ENCODE data around the gene ANGPTL2.

The ANGPTL2 gene

GRCh38 chr9:127166111-127166510, 43.7 kb upstream of the ANGPTL2 start:
- Histone ChIP-seq H4K12ac (ENCODE audit: low read depth, low read length) (no peak overlapping the region), H3K27me3 (ENCODE audit: insufficient read depth, low read length) (no peaks in the 10 kb centered on the region), H3K79me1 (ENCODE audit: low read length) (no peaks in the 10 kb centered on the region), H3K27ac (ENCODE audit: low read depth, low read length) (no peak overlapping the region), H2AK5ac (ENCODE audit: low read length) (no peak overlapping the region), H3K4me1 (ENCODE audit: control insufficient read depth in 1 of 2, insufficient read depth in 2 of 2, low read length in 2 of 2) (peaks cover 0 to 7% of the 10 kb centered on the region in 2 experiments), H3K4me2 (ENCODE audit: low read length) (no peak overlapping the region), H3K9ac (ENCODE audit: low read length) (no peak overlapping the region), H3K23ac (ENCODE audit: low read length) (no peak overlapping the region), H3K36me3 (ENCODE audit: control insufficient read depth in 1 of 2, insufficient read depth in 2 of 2, low read length in 2 of 2) (no peaks in the 10 kb centered on the region), H3K9me3 (ENCODE audit: insufficient read depth, low read depth, low read length) (peaks cover 2% of the 10 kb centered on the region), H3K4ac (ENCODE audit: low read depth, low read length) (no peak overlapping the region), H3K18ac (ENCODE audit: low read length) (no peak overlapping the region), H3K79me2 (ENCODE audit: control insufficient read depth, insufficient read depth, low read length, poor library complexity) (no peaks in the 10 kb centered on the region), H2AFZ (ENCODE audit: insufficient read depth, low read length, poor library complexity) (no peak overlapping the region), H3K14ac (ENCODE audit: low read length) (no peak overlapping the region), H4K8ac (ENCODE audit: low read depth, low read length) (no peak overlapping the region), H4K91ac (ENCODE audit: low read depth, low read length) (no peak overlapping the region), H2BK5ac (ENCODE audit: low read depth, low read length, poor library complexity) (no peak overlapping the region), H3K4me3 (ENCODE audit: low read depth, low read length) (no peak overlapping the region), H2BK120ac (ENCODE audit: insufficient read depth, low read length, poor library complexity) (no peak overlapping the region), H2BK12ac (ENCODE audit: low read length) (no peak overlapping the region)
- WGBS (ENCODE audit: extremely low coverage, insufficient coverage, insufficient read length), result no CpG with 5 or more reads among the region's 5 CpGs
- no peak for DNase-seq

DNA sequence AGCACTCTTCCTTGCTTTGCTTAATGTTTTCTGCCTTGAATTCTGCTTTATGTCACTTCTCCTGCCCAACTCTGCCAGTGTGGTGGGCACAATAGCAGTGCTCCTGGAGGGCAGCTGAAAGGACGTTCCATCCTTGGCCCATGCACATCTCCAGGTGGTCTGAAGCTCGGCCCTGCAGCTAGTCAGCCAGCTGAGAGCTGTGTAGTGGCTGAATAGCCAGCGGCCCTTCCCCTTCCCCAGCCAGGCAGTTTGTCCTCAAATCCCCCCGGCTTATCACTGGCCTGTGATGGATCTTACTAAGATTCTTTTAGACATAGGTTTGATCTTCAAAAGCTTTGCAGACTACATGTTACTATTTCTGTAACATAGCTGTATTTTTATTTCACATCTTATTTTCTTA, 42.7 kb upstream of the ANGPTL2 start:
- Histone ChIP-seq H2BK120ac (ENCODE audit: insufficient read depth, low read length, poor library complexity) (no peak overlapping the region), H3K14ac (ENCODE audit: low read length) (no peak overlapping the region), H3K4me2 (ENCODE audit: low read length) (no peak overlapping the region), H3K23ac (ENCODE audit: low read length) (no peak overlapping the region), H2AFZ (ENCODE audit: insufficient read depth, low read length, poor library complexity) (no peak overlapping the region), H2AK5ac (ENCODE audit: low read length) (no peak overlapping the region), H3K79me2 (ENCODE audit: control insufficient read depth, insufficient read depth, low read length, poor library complexity) (no peaks in the 10 kb centered on the region), H3K27ac (ENCODE audit: low read depth, low read length) (no peak overlapping the region), H4K12ac (ENCODE audit: low read depth, low read length) (no peak overlapping the region), H3K18ac (ENCODE audit: low read length) (no peak overlapping the region), H3K27me3 (ENCODE audit: insufficient read depth, low read length) (no peaks in the 10 kb centered on the region), H2BK5ac (ENCODE audit: low read depth, low read length, poor library complexity) (no peak overlapping the region), H3K4ac (ENCODE audit: low read depth, low read length) (no peak overlapping the region), H3K4me3 (ENCODE audit: low read depth, low read length) (no peak overlapping the region), H3K79me1 (ENCODE audit: low read length) (no peaks in the 10 kb centered on the region), H4K91ac (ENCODE audit: low read depth, low read length) (no peak overlapping the region), H4K8ac (ENCODE audit: low read depth, low read length) (no peak overlapping the region), H3K36me3 (ENCODE audit: control insufficient read depth in 1 of 2, insufficient read depth in 2 of 2, low read length in 2 of 2) (no peaks in the 10 kb centered on the region), H2BK12ac (ENCODE audit: low read length) (no peak overlapping the region), H3K9me3 (ENCODE audit: insufficient read depth, low read depth, low read length) (peaks cover 2% of the 10 kb centered on the region), H3K9ac (ENCODE audit: low read length) (no peak overlapping the region), H3K4me1 (ENCODE audit: control insufficient read depth in 1 of 2, insufficient read depth in 2 of 2, low read length in 2 of 2) (peaks cover 0 to 7% of the 10 kb centered on the region in 2 experiments)
- no peak for DNase-seq
- WGBS (ENCODE audit: extremely low coverage, insufficient coverage, insufficient read length), result no CpG with 5 or more reads among the region's 4 CpGs

DNA sequence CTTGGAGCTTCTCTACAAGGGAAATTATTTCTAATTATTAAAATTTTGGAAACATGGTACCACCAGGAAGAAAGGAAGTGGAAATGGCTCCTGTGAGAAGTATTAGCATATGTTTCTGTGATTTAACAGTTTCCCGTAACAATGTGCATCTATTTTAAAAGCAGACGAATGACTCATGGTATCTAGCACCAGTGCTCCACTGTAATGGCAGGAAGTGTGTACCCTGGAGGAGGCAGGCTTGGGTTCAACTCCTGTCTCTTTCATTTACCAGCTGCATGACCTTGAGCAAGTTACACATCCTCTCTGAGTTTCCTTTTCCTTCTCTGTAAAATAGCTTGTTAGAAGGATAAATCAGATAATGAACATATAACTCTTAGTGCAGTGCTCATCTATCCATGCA, 41.0 kb upstream of the ANGPTL2 start:
- Histone ChIP-seq H3K9me3 (ENCODE audit: insufficient read depth, low read depth, low read length) (no peaks in the 10 kb centered on the region), H3K4me2 (ENCODE audit: low read length) (no peak overlapping the region), H3K9ac (ENCODE audit: low read length) (no peak overlapping the region), H2AK5ac (ENCODE audit: low read length) (no peak overlapping the region), H3K18ac (ENCODE audit: low read length) (no peak overlapping the region), H4K91ac (ENCODE audit: low read depth, low read length) (no peak overlapping the region), H3K27me3 (ENCODE audit: insufficient read depth, low read length) (no peaks in the 10 kb centered on the region), H4K12ac (ENCODE audit: low read depth, low read length) (no peak overlapping the region), H3K79me1 (ENCODE audit: low read length) (no peaks in the 10 kb centered on the region), H3K36me3 (ENCODE audit: control insufficient read depth in 1 of 2, insufficient read depth in 2 of 2, low read length in 2 of 2) (no peaks in the 10 kb centered on the region), H2BK120ac (ENCODE audit: insufficient read depth, low read length, poor library complexity) (no peak overlapping the region), H2BK12ac (ENCODE audit: low read length) (no peak overlapping the region), H3K4ac (ENCODE audit: low read depth, low read length) (no peak overlapping the region), H3K4me1 (ENCODE audit: control insufficient read depth in 1 of 2, insufficient read depth in 2 of 2, low read length in 2 of 2) (peaks cover 0 to 10% of the 10 kb centered on the region in 2 experiments), H3K4me3 (ENCODE audit: low read depth, low read length) (no peak overlapping the region), H3K23ac (ENCODE audit: low read length) (no peak overlapping the region), H2AFZ (ENCODE audit: insufficient read depth, low read length, poor library complexity) (no peak overlapping the region), H3K14ac (ENCODE audit: low read length) (no peak overlapping the region), H4K8ac (ENCODE audit: low read depth, low read length) (no peak overlapping the region), H2BK5ac (ENCODE audit: low read depth, low read length, poor library complexity) (no peak overlapping the region), H3K79me2 (ENCODE audit: control insufficient read depth, insufficient read depth, low read length, poor library complexity) (no peaks in the 10 kb centered on the region), H3K27ac (ENCODE audit: low read depth, low read length) (no peak overlapping the region)
- DNase-seq, result no peak
- WGBS (ENCODE audit: extremely low coverage, insufficient coverage, insufficient read length), result no CpG with 5 or more reads among the region's 2 CpGs

DNA sequence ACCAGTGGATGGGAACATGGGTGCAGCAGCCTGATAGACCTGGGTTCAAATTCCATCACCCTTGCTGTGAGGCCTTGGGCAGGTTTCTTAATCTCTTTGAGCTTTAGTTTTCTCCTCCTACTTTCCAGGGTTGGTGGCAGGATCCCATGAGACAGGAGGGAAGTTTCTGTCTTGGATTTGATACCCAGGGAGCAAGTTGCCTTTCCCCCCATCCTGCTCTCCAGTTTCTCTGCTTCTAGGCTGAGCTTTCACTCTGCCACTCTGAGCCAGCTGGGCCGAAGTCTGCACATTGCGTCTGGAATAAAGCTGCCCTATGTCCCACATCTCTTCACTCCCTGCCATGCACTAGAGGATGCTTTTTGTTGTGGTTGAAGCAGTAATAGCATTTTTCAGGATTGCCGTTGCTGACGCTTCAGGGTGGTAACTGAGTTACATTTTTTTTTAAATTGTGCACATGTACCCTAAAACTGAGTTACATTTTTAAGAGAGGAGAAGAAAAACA, 40.5 kb upstream of the ANGPTL2 start:
- Histone ChIP-seq H3K4me2 (ENCODE audit: low read length) (no peak overlapping the region), H3K79me1 (ENCODE audit: low read length) (no peaks in the 10 kb centered on the region), H3K18ac (ENCODE audit: low read length) (no peak overlapping the region), H2AK5ac (ENCODE audit: low read length) (no peak overlapping the region), H3K23ac (ENCODE audit: low read length) (no peak overlapping the region), H2BK5ac (ENCODE audit: low read depth, low read length, poor library complexity) (no peak overlapping the region), H3K4me3 (ENCODE audit: low read depth, low read length) (no peak overlapping the region), H3K36me3 (ENCODE audit: control insufficient read depth in 1 of 2, insufficient read depth in 2 of 2, low read length in 2 of 2) (no peaks in the 10 kb centered on the region), H3K27me3 (ENCODE audit: insufficient read depth, low read length) (no peaks in the 10 kb centered on the region), H4K8ac (ENCODE audit: low read depth, low read length) (no peak overlapping the region), H3K27ac (ENCODE audit: low read depth, low read length) (no peak overlapping the region), H3K79me2 (ENCODE audit: control insufficient read depth, insufficient read depth, low read length, poor library complexity) (no peaks in the 10 kb centered on the region), H4K12ac (ENCODE audit: low read depth, low read length) (no peak overlapping the region), H2AFZ (ENCODE audit: insufficient read depth, low read length, poor library complexity) (no peak overlapping the region), H4K91ac (ENCODE audit: low read depth, low read length) (no peak overlapping the region), H2BK12ac (ENCODE audit: low read length) (no peak overlapping the region), H3K4ac (ENCODE audit: low read depth, low read length) (no peak overlapping the region), H3K4me1 (ENCODE audit: control insufficient read depth in 1 of 2, insufficient read depth in 2 of 2, low read length in 2 of 2) (peaks cover 0 to 10% of the 10 kb centered on the region in 2 experiments), H3K9ac (ENCODE audit: low read length) (no peak overlapping the region), H2BK120ac (ENCODE audit: insufficient read depth, low read length, poor library complexity) (no peak overlapping the region), H3K9me3 (ENCODE audit: insufficient read depth, low read depth, low read length) (no peaks in the 10 kb centered on the region), H3K14ac (ENCODE audit: low read length) (no peak overlapping the region)
- no peak for DNase-seq
- WGBS (ENCODE audit: extremely low coverage, insufficient coverage, insufficient read length), result no CpG with 5 or more reads among the region's 4 CpGs

Data from trophoblast cell (in vitro differentiated cells and primary cell).